ENCODE data around the gene P2RY4.
"Not testable (repeated sequence)": the region's sequence is repeated elsewhere in the genome, so short reads cannot be mapped to it uniquely, and the experiment has no call there.

P2RY4 gene

GRCh38 chrX:70260104-70260503 lies at the start of gene P2RY4:
TSS of gene P2RY4 (minus strand) at chrX:70260204. CDS start at chrX:70259624, 580 bp downstream.
- intact Hi-C loops (cut with micrococcal nuclease) = no loop called here
- Mint-ChIP-seq H3K9me3 (no peaks in the 10 kb centered on the region), H3K27ac (no peak within 1 kb of the TSS), H3K36me3 (ENCODE audit: low read depth) (no peaks in the 10 kb centered on the region), H3K4me3 (no peak within 1 kb of the TSS), H3K27me3 (peaks cover 2% of the 10 kb centered on the region), H3K4me1 (ENCODE audit: low read depth) (no peaks in the 10 kb centered on the region)

GRCh38 chrX:70301716-70302115 lies 41.7 kb upstream of the P2RY4 start:
- no peak overlapping the region for H3K27ac Mint-ChIP-seq
- no peaks in the 10 kb centered on the region for H3K9me3 Mint-ChIP-seq
- no peaks in the 10 kb centered on the region for H3K36me3 Mint-ChIP-seq (ENCODE audit: low read depth)
- H3K4me1 Mint-ChIP-seq (ENCODE audit: low read depth) = no peaks in the 10 kb centered on the region
- intact Hi-C loops (cut with micrococcal nuclease) = no loop called here
- H3K27me3 Mint-ChIP-seq = no peaks in the 10 kb centered on the region
- no peak overlapping the region for H3K4me3 Mint-ChIP-seq

GRCh38 chrX:70293621-70294020 lies 33.6 kb upstream of the P2RY4 start:
- no peaks in the 10 kb centered on the region for H3K36me3 Mint-ChIP-seq (ENCODE audit: low read depth)
- intact Hi-C loops (cut with micrococcal nuclease) = no loop called here

GRCh38 chrX:70292788-70293187 lies 32.8 kb upstream of the P2RY4 start:
- H3K36me3 Mint-ChIP-seq (ENCODE audit: low read depth) = peaks cover 6% of the 10 kb centered on the region
- no peaks in the 10 kb centered on the region for H3K27me3 Mint-ChIP-seq
- H3K9me3 Mint-ChIP-seq = no peaks in the 10 kb centered on the region
- no peak overlapping the region for H3K27ac Mint-ChIP-seq
- no peak overlapping the region for H3K4me3 Mint-ChIP-seq
- intact Hi-C loops (cut with micrococcal nuclease) = no loop called here
- H3K4me1 Mint-ChIP-seq (ENCODE audit: low read depth) = peaks cover 5% of the 10 kb centered on the region

More at GRCh38 chrX:70293621-70294020, 33.6 kb upstream of the P2RY4 start:
- Mint-ChIP-seq H3K27ac (no peak overlapping the region), H3K27me3 (no peaks in the 10 kb centered on the region), H3K4me1 (ENCODE audit: low read depth) (peaks cover 5% of the 10 kb centered on the region), H3K4me3 (no peak overlapping the region), H3K9me3 (no peaks in the 10 kb centered on the region)

GRCh38 chrX:70289793-70290770 lies 30.1 kb upstream of the P2RY4 start, which contains the start of the genes KIF4A and PDZD11:
TSS of gene KIF4A (plus strand) at chrX:70290104. CDS start at chrX:70290459, 355 bp downstream.
TSS of gene PDZD11 (minus strand) at chrX:70289927. CDS start at chrX:70289341, 586 bp downstream.
- H3K36me3 Mint-ChIP-seq (ENCODE audit: low read depth) = peaks cover 31% of the 10 kb centered on the region

GRCh38 chrX:70289168-70289792 lies 29.3 kb upstream of the P2RY4 start:
- peaks cover 5% of the 10 kb centered on the region for H3K4me1 Mint-ChIP-seq (ENCODE audit: low read depth)
- intact Hi-C loops (cut with micrococcal nuclease) = loop anchor here (1.0 kb wide), 1 partner anchor 156 kb away; the partner anchor contains the start of gene IGBP1
- no peaks in the 10 kb centered on the region for H3K27me3 Mint-ChIP-seq

More at GRCh38 chrX:70289793-70290770, 30.1 kb upstream of the P2RY4 start, which contains the start of the genes KIF4A and PDZD11:
- Mint-ChIP-seq H3K4me3 (peak within 1 kb of the TSS; percentile 83), H3K27ac (peak within 1 kb of the TSS; percentile 77), H3K9me3 (no peaks in the 10 kb centered on the region), H3K27me3 (no peaks in the 10 kb centered on the region), H3K4me1 (ENCODE audit: low read depth) (peaks cover 5% of the 10 kb centered on the region)
- intact Hi-C loops (cut with micrococcal nuclease) = loop anchor here (1.0 kb wide), 1 partner anchor 157 kb away; the partner anchor contains the start of gene IGBP1

GRCh38 chrX:70281951-70282350 lies 21.9 kb upstream of the P2RY4 start, which contains the start of gene RAB41:
TSS of gene RAB41 (plus strand) at chrX:70282172. CDS start at chrX:70282218, 46 bp downstream.
- H3K36me3 Mint-ChIP-seq (ENCODE audit: low read depth) = peaks cover 37% of the 10 kb centered on the region
- H3K4me1 Mint-ChIP-seq (ENCODE audit: low read depth) = no peaks in the 10 kb centered on the region
- no peaks in the 10 kb centered on the region for H3K27me3 Mint-ChIP-seq
- no peaks in the 10 kb centered on the region for H3K9me3 Mint-ChIP-seq
- H3K4me3 Mint-ChIP-seq = no peak within 1 kb of the TSS
- intact Hi-C loops (cut with micrococcal nuclease) = no loop called here
- H3K27ac Mint-ChIP-seq = no peak within 1 kb of the TSS

More at GRCh38 chrX:70289168-70289792, 29.3 kb upstream of the P2RY4 start:
- peak overlapping the region; percentile 83 for H3K4me3 Mint-ChIP-seq
- no peaks in the 10 kb centered on the region for H3K9me3 Mint-ChIP-seq
- H3K36me3 Mint-ChIP-seq (ENCODE audit: low read depth) = peaks cover 37% of the 10 kb centered on the region
- H3K27ac Mint-ChIP-seq = peak overlapping the region; percentile 77

GRCh38 chrX:70280573-70280972 lies 20.6 kb upstream of the P2RY4 start:
- H3K4me3 Mint-ChIP-seq = no peak overlapping the region
- intact Hi-C loops (cut with micrococcal nuclease) = no loop called here
- H3K27ac Mint-ChIP-seq = no peak overlapping the region
- H3K4me1 Mint-ChIP-seq (ENCODE audit: low read depth) = no peaks in the 10 kb centered on the region
- H3K9me3 Mint-ChIP-seq = no peaks in the 10 kb centered on the region
- H3K27me3 Mint-ChIP-seq = no peaks in the 10 kb centered on the region
- peaks cover 23% of the 10 kb centered on the region for H3K36me3 Mint-ChIP-seq (ENCODE audit: low read depth)

GRCh38 chrX:70279081-70279480 lies 19.1 kb upstream of the P2RY4 start:
- Mint-ChIP-seq H3K4me1 (ENCODE audit: low read depth) (no peaks in the 10 kb centered on the region), H3K4me3 (no peak overlapping the region), H3K27ac (no peak overlapping the region), H3K9me3 (no peaks in the 10 kb centered on the region), H3K36me3 (ENCODE audit: low read depth) (peaks cover 12% of the 10 kb centered on the region), H3K27me3 (no peaks in the 10 kb centered on the region)
- intact Hi-C loops (cut with micrococcal nuclease) = no loop called here

- H3K27ac Mint-ChIP-seq; H3K9me3 Mint-ChIP-seq; H3K27me3 Mint-ChIP-seq; H3K4me3 Mint-ChIP-seq; H3K4me1 Mint-ChIP-seq (ENCODE audit: low read depth); intact Hi-C loops (cut with micrococcal nuclease); H3K36me3 Mint-ChIP-seq (ENCODE audit: low read depth): not testable (repeated sequence)
Measured at GRCh38 chrX:70274029-70274428, 14.0 kb upstream of the P2RY4 start.

- intact Hi-C loops (cut with micrococcal nuclease) = no loop called here
- Mint-ChIP-seq H3K4me3 (no peak within 1 kb of the TSS), H3K27me3 (peaks cover 2% of the 10 kb centered on the region), H3K36me3 (ENCODE audit: low read depth) (no peaks in the 10 kb centered on the region), H3K4me1 (ENCODE audit: low read depth) (no peaks in the 10 kb centered on the region), H3K27ac (no peak within 1 kb of the TSS), H3K9me3 (no peaks in the 10 kb centered on the region)
Measured at GRCh38 chrX:70268034-70268433, 8.0 kb upstream of the P2RY4 start, which contains the start of gene ARR3. TSS of gene ARR3 (plus strand) at chrX:70268334. CDS start at chrX:70269386, 1,052 bp downstream.

- Mint-ChIP-seq H3K9me3 (no peaks in the 10 kb centered on the region), H3K27ac (no peak overlapping the region), H3K36me3 (ENCODE audit: low read depth) (no peaks in the 10 kb centered on the region), H3K4me3 (no peak overlapping the region), H3K27me3 (peaks cover 2% of the 10 kb centered on the region), H3K4me1 (ENCODE audit: low read depth) (no peaks in the 10 kb centered on the region)
- intact Hi-C loops (cut with micrococcal nuclease) = no loop called here
Measured at GRCh38 chrX:70264784-70265183, 4.8 kb upstream of the P2RY4 start.

- H3K27ac Mint-ChIP-seq = no peak overlapping the region
- H3K27me3 Mint-ChIP-seq = peaks cover 2% of the 10 kb centered on the region
- H3K4me1 Mint-ChIP-seq (ENCODE audit: low read depth) = no peaks in the 10 kb centered on the region
- H3K9me3 Mint-ChIP-seq = no peaks in the 10 kb centered on the region
- H3K4me3 Mint-ChIP-seq = no peak overlapping the region
- H3K36me3 Mint-ChIP-seq (ENCODE audit: low read depth) = no peaks in the 10 kb centered on the region
- intact Hi-C loops (cut with micrococcal nuclease) = no loop called here
Measured at GRCh38 chrX:70262952-70263567, 3.1 kb upstream of the P2RY4 start.
